HCT116 (cell line): Measurements from ENCODE around the gene NOTCH4. TPM values are rescaled to one million over a fixed set of nuclear protein-coding genes. Genes with fewer than 3 reads are reported as not detected.

ENCODE experiments used
- ATAC-seq: fragments of 200-7000 bp; cut with Tn5 transposase; 2 replicates; pipeline ENCODE4 v1.9.1; 2020; ENCODE audit warnings: mild to moderate bottlenecking, moderate library complexity
- BruUV-seq: library from RNA; stranded (reverse); fragments of 400-500 nt; replicated peaks from 2 replicates; lab custom pipeline; 2021; lab: Mats Ljungman, UMichigan
- CTCF ChIA-PET: fragments of 300-600 bp; sonication (Branson Sonifier 250); formaldehyde crosslinking; loops from one replicate; lab custom pipeline; 2021; ENCODE audit warnings: antibody characterized with exemption; lab: Charles Lee
- POLR2A ChIA-PET: fragments of 300-600, 350-600 bp; sonication (Branson Sonifier 250); formaldehyde crosslinking; loops from one replicate; lab custom pipeline; 2021; ENCODE audit warnings: antibody characterized with exemption; lab: Charles Lee
- RAD21 ChIA-PET, 2 experiments: fragments of 300-600 bp; sonication (Branson Sonifier 250); formaldehyde crosslinking; loops; one replicate each; lab custom pipeline; 2023; ENCODE audit warnings: low total read pairs in 2 of 2; ENCODE audit not compliant: uncharacterized antibody in 2 of 2, unreplicated experiment in 2 of 2, low non-redundant PET in 1 of 2; lab: Charles Lee
- DNase-seq: peaks from one replicate; pipeline ENCODE4 v3.0.0-alpha.2; 2010; ENCODE audit warnings: low read depth, low spot score
- H2AFZ ChIP-seq: fragments of 200-600 bp; shearing (Covaris generic), sonication (generic); 2 replicates; pipeline ENCODE4 v1.6.1; 2017; ENCODE audit warnings: low read depth, mixed run types, mixed read lengths, antibody characterized with exemption, low read length; ENCODE audit not compliant: poor library complexity, severe bottlenecking
- H3K27ac ChIP-seq: 2 replicates; pipeline ENCODE4 v1.5.1; 2012; ENCODE audit warnings: low read depth, low read length
- H3K27me3 ChIP-seq: fragments of 200-600 bp; sonication (generic); 2 replicates; pipeline ENCODE4 v1.6.1; 2016; ENCODE audit warnings: mixed run types, low read length, mixed read lengths; ENCODE audit not compliant: insufficient read depth
- H3K36me3 ChIP-seq, 2 experiments: fragments of 200-500 bp in 1 of 2; fragments of 200-600 bp in 1 of 2; sonication (Bioruptor generic) in 1 of 2; sonication (generic) in 1 of 2; 2 replicates each; pipeline versions ENCODE4 v1.5.1 to v1.6.1; 2014 to 2016; ENCODE audit warnings: low read length in 2 of 2, inconsistent platforms in 1 of 2, mixed read lengths in 1 of 2, mixed run types in 1 of 2; ENCODE audit not compliant: insufficient read depth in 2 of 2, control insufficient read depth in 1 of 2
- H3K4me1 ChIP-seq, 2 experiments: fragments of 200-600 bp in 1 of 2; sonication (generic) in 1 of 2; 2 replicates each; pipeline versions ENCODE4 v1.5.1 to v1.6.1; 2012 to 2017; ENCODE audit warnings: low read length in 2 of 2, inconsistent platforms in 1 of 2, mild to moderate bottlenecking in 1 of 2, mixed read lengths in 1 of 2, mixed run types in 1 of 2, moderate library complexity in 1 of 2; ENCODE audit not compliant: insufficient read depth in 2 of 2, control insufficient read depth in 1 of 2
- H3K4me2 ChIP-seq: fragments of 200-600 bp; sonication (generic); 2 replicates; pipeline ENCODE4 v1.6.1; 2017; ENCODE audit warnings: mixed run types, low read length, mixed read lengths
- H3K4me3 ChIP-seq, 2 experiments: fragments of 200-600 bp in 1 of 2; sonication (generic) in 1 of 2; replicated peaks in 1 of 2; 2 replicates each; pipeline ENCODE4 v1.5.1; 2011 to 2016; ENCODE audit warnings: low read length in 2 of 2, control low read depth in 1 of 2, low read depth in 1 of 2, mild to moderate bottlenecking in 1 of 2, mixed read lengths in 1 of 2, mixed run types in 1 of 2
- H3K79me2 ChIP-seq: fragments of 200-600 bp; sonication (generic); 2 replicates; pipeline ENCODE4 v1.6.1; 2017; ENCODE audit warnings: mild to moderate bottlenecking, mixed run types, low read length, moderate library complexity, mixed read lengths; ENCODE audit not compliant: insufficient read depth
- H3K9ac ChIP-seq: fragments of 200-600 bp; sonication (generic); 2 replicates; pipeline ENCODE4 v1.6.1; 2016; ENCODE audit warnings: low read length, mixed read lengths
- H3K9me2 ChIP-seq: fragments of 200-600 bp; sonication (generic), shearing (Covaris generic); 2 replicates; pipeline ENCODE4 v1.6.1; 2017; ENCODE audit warnings: mixed run types, mild to moderate bottlenecking, moderate library complexity; ENCODE audit not compliant: insufficient read depth
- H3K9me3 ChIP-seq, 2 experiments: fragments of 200-500 bp in 1 of 2; fragments of 200-600 bp in 1 of 2; sonication (Bioruptor generic) in 1 of 2; sonication (generic) in 1 of 2; 2 replicates each; pipeline ENCODE4 v1.6.1; 2014 to 2017; ENCODE audit warnings: low read length in 2 of 2, mixed read lengths in 2 of 2, inconsistent platforms in 1 of 2, low read depth in 1 of 2, mild to moderate bottlenecking in 1 of 2, mixed run types in 1 of 2, moderate library complexity in 1 of 2; ENCODE audit not compliant: control insufficient read depth in 1 of 2, insufficient read depth in 1 of 2
- H4K20me1 ChIP-seq: fragments of 200-600 bp; sonication (generic), shearing (Covaris generic); 2 replicates; pipeline ENCODE4 v1.6.1; 2017; ENCODE audit warnings: mixed run types, mild to moderate bottlenecking, moderate library complexity; ENCODE audit not compliant: insufficient read depth
- CBX3 ChIP-seq: IDR thresholded peaks from 2 replicates; pipeline ENCODE4 v1.6.1; 2012; ENCODE audit warnings: low read depth
- POLR2AphosphoS5 ChIP-seq: IDR thresholded peaks from 2 replicates; pipeline ENCODE4 v1.6.1; 2011; ENCODE audit warnings: mild to moderate bottlenecking, low read depth, low read length, moderate library complexity
- SRF ChIP-seq: IDR thresholded peaks from 2 replicates; pipeline ENCODE4 v1.6.1; 2012; ENCODE audit warnings: low read depth
- intact Hi-C: fragments of 100-400 bp; cut with micrococcal nuclease; formaldehyde crosslinking; loops from 2 replicates; pipeline ENCODE4 v1.10.0; 2022
- total RNA-seq: library from RNA; stranded (reverse); gene quantifications from one replicate; pipeline ENCODE4 v1.2.1, GENCODE V29; 2021; ENCODE audit not compliant: unreplicated experiment
- TF ChIP-seq, protein P1 (sequence below): IDR thresholded peaks from 2 replicates; pipeline ENCODE4 v1.6.1; 2012; ENCODE audit warnings: low read depth

Gene NOTCH4
- total RNA-seq, 1 experiment from 2014 or later, result 0.81 TPM

DNA sequence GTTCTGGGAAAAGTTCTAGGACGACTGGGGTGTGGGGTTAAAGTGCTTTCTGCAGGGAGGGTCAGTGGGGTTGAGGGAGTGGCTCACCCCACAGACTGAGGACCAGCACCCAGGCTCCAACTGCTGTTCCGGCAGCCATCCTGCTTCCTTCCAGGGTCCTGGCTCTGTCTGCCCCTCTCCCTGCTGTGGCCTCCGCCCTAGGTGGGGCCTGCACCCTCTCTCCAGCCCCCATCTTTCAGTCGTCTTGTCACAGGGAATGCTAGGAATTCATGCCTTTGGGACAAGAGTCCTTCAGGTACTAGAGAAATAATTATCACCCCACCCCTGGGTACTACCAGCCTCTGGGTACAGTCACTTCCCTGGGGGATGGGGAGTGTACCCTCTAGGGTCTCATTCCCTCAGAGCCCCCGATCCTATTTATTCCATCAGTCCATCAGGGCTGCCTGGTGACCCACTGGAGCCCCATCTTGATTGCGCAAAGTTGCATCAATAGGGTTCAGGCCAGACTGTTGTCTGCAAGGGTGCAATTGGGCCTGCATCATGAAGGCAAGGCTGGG, 39.7 kb downstream of the NOTCH4 start, which contains the start of gene AGER:
AGER (minus strand) TSS at position 170 of the 557 bp plus-strand sequence; CDS start at position 139, 31 bp downstream.
- POLR2A ChIA-PET, result no interaction called here
- CTCF ChIA-PET, result no interaction called here
- H2AFZ ChIP-seq, result no peak within 1 kb of the TSS
- ATAC-seq (no peak), DNase-seq (no peak)
- H3K9ac ChIP-seq, result peak within 1 kb of the TSS; percentile 33
- intact Hi-C loops, result no loop called here
- H3K4me3 ChIP-seq, result no peak within 1 kb of the TSS
- RAD21 ChIA-PET, result no interaction called here
- peak within 1 kb of the TSS; percentile 43 for H3K27ac ChIP-seq
- H3K9me2 ChIP-seq, result no peaks in the 10 kb centered on the region
- H3K4me1 ChIP-seq, result peaks cover 9 to 34% of the 10 kb centered on the region in 2 experiments
- no peak for TF ChIP-seq CBX3
- TF ChIP-seq SRF, result no peak
- TF ChIP-seq, protein P1, sequence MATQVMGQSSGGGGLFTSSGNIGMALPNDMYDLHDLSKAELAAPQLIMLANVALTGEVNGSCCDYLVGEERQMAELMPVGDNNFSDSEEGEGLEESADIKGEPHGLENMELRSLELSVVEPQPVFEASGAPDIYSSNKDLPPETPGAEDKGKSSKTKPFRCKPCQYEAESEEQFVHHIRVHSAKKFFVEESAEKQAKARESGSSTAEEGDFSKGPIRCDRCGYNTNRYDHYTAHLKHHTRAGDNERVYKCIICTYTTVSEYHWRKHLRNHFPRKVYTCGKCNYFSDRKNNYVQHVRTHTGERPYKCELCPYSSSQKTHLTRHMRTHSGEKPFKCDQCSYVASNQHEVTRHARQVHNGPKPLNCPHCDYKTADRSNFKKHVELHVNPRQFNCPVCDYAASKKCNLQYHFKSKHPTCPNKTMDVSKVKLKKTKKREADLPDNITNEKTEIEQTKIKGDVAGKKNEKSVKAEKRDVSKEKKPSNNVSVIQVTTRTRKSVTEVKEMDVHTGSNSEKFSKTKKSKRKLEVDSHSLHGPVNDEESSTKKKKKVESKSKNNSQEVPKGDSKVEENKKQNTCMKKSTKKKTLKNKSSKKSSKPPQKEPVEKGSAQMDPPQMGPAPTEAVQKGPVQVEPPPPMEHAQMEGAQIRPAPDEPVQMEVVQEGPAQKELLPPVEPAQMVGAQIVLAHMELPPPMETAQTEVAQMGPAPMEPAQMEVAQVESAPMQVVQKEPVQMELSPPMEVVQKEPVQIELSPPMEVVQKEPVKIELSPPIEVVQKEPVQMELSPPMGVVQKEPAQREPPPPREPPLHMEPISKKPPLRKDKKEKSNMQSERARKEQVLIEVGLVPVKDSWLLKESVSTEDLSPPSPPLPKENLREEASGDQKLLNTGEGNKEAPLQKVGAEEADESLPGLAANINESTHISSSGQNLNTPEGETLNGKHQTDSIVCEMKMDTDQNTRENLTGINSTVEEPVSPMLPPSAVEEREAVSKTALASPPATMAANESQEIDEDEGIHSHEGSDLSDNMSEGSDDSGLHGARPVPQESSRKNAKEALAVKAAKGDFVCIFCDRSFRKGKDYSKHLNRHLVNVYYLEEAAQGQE, result no peak
- peak; percentile 47 for TF ChIP-seq POLR2AphosphoS5
- H3K27me3 ChIP-seq, result no peaks in the 10 kb centered on the region
- peaks cover 9% of the 10 kb centered on the region for H3K79me2 ChIP-seq
- no peaks in the 10 kb centered on the region for H4K20me1 ChIP-seq
- H3K36me3 ChIP-seq, result peaks cover 10 to 13% of the 10 kb centered on the region in 2 experiments; a peak in 3 of 4 replicates
- H3K9me3 ChIP-seq, result no peaks in the 10 kb centered on the region
- no TSS peak for BruUV-seq
- peak within 1 kb of the TSS; percentile 35; the same call in 1 of the 2 replicates for H3K4me2 ChIP-seq
